GM10847 (cell line): ENCODE data around the gene FLT3LG.

ENCODE experiments used
- POLR2A ChIP-seq: IDR thresholded peaks from 2 replicates; pipeline ENCODE4 v1.6.1; 2011; ENCODE audit not compliant: insufficient read length; ENCODE audit errors: extremely low read depth

Gene FLT3LG

DNA sequence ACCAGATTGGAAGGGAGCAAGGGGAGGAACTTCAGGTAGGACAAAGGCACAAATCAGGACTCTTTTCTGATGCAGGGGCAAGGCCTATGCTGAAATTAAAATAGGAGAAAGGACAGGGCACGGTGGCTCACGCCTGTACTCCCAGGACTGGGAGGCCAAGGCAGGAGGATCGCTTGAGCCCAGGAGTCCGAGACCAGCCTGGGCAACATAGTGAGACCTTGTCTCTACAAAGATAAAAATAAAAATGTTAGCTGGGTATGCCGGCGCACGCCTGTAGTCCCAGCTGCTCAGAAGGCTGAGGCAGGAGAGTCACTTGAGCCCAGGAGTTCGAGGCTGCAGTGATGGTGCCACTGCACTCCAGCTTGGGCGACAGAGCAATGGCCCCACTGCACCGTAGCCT, 38.3 kb upstream of the FLT3LG start:
- TF ChIP-seq POLR2A = no peak

GRCh38 chr19:49436381-49437017, 37.5 kb upstream of the FLT3LG start:
- TF ChIP-seq POLR2A = no peak

DNA sequence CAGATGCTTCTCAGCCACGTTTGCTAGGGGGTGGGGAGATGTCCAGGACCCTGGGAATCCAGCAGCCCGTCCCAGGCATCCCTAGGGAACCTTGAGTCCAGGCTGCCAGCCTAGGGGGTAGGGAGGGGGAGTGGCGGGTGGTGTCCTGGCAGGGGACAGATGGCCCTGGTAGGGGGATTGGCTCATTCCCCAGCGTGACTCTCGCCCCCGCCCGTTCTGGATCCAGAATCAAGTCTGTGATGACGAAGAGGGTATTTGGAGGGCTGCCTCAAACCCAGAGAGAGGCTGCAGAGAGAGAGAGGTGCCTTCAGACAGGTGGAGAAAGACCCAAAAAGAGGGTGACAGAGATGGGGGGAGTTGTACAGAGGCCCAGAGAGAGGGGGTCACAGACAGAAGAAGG, 36.8 kb upstream of the FLT3LG start:
- no peak for TF ChIP-seq POLR2A

DNA sequence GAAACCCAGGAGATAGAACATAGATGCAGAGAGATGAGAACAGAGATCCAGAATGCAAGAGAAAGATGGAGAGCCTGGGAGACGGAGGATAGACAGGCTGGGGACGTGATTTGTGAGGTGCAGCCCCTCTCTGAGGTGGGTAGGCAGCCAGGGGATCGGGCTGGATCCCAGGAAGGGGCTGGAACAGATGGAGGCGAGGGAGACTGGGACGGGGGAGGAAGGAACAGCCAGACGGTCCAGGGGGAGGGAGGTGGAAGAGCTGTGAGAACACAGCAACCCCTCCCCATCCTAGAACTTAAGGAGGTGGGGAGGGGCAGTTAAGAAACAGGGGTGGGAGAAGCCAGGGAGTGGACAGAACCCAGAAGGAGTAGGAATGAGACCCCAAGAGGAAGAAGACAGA, 35.8 kb upstream of the FLT3LG start:
- TF ChIP-seq POLR2A = no peak

- TF ChIP-seq POLR2A = no peak
Observed at GRCh38 chr19:49439836-49440235, 34.2 kb upstream of the FLT3LG start.

- no peak for TF ChIP-seq POLR2A
Observed at GRCh38 chr19:49440439-49441209, 33.4 kb upstream of the FLT3LG start.

DNA sequence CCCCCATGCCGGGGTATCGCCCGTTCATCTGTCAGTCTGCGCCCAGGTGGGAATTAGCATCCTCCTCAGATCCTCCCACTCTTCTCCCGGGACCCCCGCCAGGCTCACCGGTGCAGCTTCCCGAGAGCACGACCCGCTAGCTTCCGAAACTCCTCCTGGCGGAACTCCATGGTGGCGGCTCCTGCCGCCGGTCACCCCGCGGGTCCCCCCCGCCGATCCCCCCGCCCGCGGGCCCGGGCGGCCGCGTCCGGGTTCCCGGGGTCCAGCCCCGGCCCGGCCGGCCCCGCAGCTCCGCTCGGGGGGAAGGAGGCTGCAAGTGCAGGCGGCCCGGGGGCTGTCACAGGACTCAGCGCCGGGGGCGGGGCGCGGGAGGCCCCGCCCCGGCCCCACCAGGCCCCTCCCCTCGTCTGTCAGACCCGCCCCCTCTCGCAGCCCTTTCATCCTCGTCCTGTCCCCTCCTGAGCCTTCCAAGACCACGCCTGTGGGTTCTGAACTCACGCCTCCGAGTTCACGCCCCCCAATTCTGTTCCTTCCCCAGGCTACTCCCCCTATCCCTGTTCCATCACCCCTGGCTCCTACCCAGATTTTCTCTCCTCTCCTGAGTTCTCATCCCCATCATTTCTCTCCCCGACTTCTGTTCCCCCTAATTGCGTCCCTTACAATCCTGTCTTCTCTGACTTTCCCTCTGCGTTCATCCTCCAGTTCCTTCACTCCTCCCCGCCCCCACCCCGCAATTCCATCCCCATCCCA, 32.6 kb upstream of the FLT3LG start, which contains the start of gene SLC17A7:
Gene SLC17A7 (minus strand): TSS at position 318 of the 750 bp plus-strand sequence. CDS start 148 bp downstream, at position 170.
- no peak for TF ChIP-seq POLR2A

GRCh38 chr19:49441960-49442350, 32.1 kb upstream of the FLT3LG start:
- no peak for TF ChIP-seq POLR2A

DNA sequence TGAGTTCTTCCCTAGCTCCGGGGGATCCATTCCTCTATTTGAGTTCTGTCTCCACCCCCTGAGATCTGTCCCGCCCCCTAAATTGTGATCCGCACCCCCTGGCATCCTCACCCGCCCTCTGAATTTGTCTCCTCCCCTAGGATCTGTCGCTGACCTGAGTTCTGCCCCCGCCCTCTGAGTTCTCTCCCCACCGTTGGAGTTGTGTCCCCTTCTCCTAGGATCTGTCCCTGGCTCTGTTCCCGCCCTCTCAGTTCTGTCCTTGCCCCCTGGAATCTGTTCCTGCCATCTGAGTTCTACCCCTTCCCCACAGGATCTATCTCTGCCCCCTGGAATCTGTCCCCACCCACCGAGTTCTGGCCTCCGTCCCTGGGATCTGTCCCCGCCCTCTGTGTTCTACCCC, 31.7 kb upstream of the FLT3LG start:
- no peak for TF ChIP-seq POLR2A

- TF ChIP-seq POLR2A = no peak
Observed at GRCh38 chr19:49442771-49443365, 31.1 kb upstream of the FLT3LG start.

DNA sequence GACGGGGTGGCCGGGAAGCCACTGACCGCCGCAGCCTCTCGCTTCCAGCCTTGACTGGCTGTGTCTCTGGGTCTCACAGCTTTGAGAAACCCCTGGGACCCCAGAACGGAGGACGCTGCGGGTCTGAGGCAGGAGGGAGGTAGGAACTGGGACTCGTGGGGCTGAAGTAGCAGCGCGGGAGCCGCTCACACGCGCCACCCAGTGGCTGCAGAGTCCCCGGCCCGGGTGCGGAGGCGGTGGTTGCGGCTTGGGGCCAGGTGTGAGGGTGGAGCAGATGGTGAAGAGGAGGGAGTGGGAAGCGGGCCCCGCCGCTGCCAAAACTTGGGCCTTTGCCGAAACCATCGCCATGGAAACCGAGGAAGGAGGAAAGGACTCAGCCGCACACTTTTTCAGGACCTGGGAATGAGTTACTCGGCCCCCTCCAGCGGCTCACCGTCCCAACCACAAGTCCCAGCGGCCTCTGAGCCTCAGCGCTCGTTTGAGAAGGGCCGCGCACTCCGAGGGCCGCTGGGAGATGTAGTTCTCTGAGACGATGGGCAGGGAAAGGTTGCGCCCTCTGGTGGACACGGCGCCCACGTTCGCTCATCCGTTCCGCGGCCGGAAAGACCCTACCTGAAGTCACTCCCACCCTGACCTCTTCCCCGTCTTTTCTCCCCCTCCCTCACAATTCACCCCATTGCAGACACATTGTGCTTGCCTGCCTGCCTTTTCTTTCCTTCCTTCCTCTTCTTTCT, 30.5 kb upstream of the FLT3LG start:
- no peak for TF ChIP-seq POLR2A

GRCh38 chr19:49445997-49446396, 28.0 kb upstream of the FLT3LG start:
- TF ChIP-seq POLR2A = no peak

DNA sequence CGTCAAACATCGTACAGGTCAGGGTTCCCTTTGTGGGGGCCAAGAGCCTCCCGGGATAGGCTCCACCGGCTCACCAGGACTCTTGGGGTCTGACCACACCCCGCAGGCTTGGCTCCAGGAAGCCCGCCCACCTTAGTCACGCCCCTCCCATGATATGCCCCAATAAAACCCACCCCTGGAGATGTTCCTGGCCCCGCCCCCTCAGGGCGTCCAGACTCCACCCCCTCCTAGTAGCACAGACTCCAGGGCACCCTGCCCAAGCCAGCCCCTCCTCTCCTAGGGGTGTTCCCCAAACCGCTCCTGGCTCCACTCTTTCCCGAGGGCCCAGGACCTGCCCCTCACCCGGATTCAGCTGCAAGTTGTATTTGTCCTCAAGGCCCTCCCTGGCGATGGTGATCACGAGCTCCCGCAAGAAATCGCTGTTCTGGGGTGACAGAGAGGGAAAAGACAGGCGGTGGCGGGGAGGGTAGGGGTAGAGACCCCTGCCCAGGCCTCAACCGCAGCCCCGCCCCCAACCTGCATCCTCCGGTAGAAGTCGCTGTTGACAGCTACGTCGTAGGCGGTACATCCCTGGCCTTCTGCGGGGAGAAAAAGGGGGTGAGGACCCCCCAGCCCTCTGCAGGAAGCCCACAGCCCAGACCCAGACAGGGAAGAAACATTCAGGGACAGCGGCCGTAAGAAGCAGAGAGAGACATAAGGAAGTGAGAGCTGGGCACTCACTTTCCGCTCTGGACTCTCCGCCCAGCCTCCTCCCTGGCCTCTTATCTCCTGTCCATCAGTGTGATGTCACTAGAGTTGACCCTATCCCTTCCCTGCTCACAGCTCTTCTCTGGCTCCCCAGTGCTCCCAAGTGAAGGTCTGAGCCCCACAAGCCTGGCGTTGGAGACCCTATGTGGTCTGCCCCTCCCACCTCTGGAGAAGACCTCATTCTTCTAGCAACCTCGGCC, 26.3 kb upstream of the FLT3LG start:
- TF ChIP-seq POLR2A = no peak

- TF ChIP-seq POLR2A = no peak
Observed at GRCh38 chr19:49448432-49448786, 25.6 kb upstream of the FLT3LG start.
